Measurements from ENCODE around the gene ATOH1. TPM values are rescaled to one million over a fixed set of nuclear protein-coding genes. Genes with fewer than 3 reads are reported as not detected.

ATOH1 gene
- total RNA-seq, 2 experiments from 2014 or later = not detected

DNA sequence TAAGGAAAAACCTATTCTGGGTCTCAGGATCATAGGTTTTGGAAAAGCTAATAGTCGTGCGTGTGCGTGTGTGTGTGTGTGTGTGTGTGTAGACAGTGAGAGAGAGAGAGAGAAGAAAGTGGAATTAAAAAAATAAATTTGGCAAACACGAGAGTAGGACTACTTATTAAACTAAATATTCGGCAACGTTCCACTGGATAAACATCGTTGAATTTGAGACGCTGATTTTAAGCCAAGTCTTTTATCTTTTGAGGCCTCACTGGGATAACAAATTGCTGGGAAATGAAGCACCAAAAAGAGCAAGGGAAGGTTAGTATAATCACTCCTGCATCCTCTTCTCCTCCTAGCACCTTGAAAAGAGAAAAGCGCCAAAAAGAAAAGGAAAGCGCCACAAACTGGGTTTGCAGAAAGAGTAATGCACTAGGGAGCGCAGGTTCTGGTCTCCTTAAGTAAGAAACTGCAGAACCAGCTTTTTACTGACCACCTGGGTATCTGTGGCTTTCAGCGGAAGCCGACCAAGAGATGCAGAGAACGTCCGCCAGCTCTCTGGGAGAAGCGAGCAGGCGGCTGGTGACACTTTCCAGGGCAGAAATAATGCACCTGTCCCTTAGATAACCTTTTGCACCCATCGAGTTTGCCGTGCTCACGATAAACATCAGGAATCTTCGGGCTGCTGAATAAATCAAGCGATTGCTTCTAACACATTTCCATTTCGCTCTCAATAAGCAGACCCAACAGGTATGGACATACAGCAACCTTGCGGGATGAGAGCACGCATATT is 3.4 kb downstream of the ATOH1 start:
- CTCF ChIA-PET (ENCODE audit: unreplicated experiment) = no interaction called here
- POLR2A ChIA-PET = interaction anchor here (0.6 kb wide), 1 partner anchor 1301 kb away, joined by 3 read pairs; no protein-coding TSS in a partner anchor

DNA sequence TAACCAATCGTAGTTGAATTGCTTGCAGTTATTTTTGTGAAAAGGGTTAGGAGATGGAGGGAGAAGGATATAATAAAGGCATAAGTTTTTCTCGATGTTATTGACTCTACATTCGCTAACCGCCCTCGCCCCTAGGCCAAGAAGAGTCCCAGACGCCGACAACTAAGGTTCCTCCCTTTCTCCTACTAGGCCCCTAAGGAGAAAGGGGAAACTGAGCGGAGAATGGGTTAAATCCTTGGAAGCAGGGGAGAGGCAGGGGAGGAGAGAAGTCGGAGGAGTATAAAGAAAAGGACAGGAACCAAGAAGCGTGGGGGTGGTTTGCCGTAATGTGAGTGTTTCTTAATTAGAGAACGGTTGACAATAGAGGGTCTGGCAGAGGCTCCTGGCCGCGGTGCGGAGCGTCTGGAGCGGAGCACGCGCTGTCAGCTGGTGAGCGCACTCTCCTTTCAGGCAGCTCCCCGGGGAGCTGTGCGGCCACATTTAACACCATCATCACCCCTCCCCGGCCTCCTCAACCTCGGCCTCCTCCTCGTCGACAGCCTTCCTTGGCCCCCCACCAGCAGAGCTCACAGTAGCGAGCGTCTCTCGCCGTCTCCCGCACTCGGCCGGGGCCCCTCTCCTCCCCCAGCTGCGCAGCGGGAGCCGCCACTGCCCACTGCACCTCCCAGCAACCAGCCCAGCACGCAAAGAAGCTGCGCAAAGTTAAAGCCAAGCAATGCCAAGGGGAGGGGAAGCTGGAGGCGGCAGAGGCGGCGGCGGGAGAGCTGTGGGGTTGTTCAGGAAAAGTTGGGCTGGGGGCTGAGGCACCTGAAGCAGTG is 5.9 kb downstream of the ATOH1 start:
- Histone ChIP-seq H3K4me3 (ENCODE audit: low read depth, low read length, poor library complexity, severe bottlenecking) (no peak overlapping the region), H3K9me2 (ENCODE audit: insufficient read depth, low read length) (no peaks in the 10 kb centered on the region), H3K4me2 (ENCODE audit: low read length) (no peak overlapping the region), H2AFZ (ENCODE audit: low read length) (no peak overlapping the region), H3K4me1 (ENCODE audit: insufficient read depth, low read length, poor library complexity, severe bottlenecking) (no peaks in the 10 kb centered on the region), H3K9me3 (ENCODE audit: low read length) (no peaks in the 10 kb centered on the region), H3K36me3 (ENCODE audit: insufficient read depth, low read length) (no peaks in the 10 kb centered on the region), H3K79me2 (ENCODE audit: insufficient read depth, low read depth, low read length) (no peaks in the 10 kb centered on the region), H3K27ac (ENCODE audit: low read depth, low read length, poor library complexity, severe bottlenecking) (no peak overlapping the region), H4K20me1 (ENCODE audit: insufficient read depth, low read length) (no peaks in the 10 kb centered on the region)
- POLR2A ChIA-PET = no interaction called here
- intact Hi-C loops (cut with micrococcal nuclease; ENCODE audit: unreplicated experiment) = no loop called here
- no peak for DNase-seq (ENCODE audit: low spot score)
- no TSS peak for BruUV-seq (replicated peaks)
- TF ChIP-seq, protein P1, sequence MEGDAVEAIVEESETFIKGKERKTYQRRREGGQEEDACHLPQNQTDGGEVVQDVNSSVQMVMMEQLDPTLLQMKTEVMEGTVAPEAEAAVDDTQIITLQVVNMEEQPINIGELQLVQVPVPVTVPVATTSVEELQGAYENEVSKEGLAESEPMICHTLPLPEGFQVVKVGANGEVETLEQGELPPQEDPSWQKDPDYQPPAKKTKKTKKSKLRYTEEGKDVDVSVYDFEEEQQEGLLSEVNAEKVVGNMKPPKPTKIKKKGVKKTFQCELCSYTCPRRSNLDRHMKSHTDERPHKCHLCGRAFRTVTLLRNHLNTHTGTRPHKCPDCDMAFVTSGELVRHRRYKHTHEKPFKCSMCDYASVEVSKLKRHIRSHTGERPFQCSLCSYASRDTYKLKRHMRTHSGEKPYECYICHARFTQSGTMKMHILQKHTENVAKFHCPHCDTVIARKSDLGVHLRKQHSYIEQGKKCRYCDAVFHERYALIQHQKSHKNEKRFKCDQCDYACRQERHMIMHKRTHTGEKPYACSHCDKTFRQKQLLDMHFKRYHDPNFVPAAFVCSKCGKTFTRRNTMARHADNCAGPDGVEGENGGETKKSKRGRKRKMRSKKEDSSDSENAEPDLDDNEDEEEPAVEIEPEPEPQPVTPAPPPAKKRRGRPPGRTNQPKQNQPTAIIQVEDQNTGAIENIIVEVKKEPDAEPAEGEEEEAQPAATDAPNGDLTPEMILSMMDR (conservative IDR thresholded peaks at IDR 0.05; ENCODE audit: low read length) = no peak
- no peak for TF ChIP-seq EZH2phosphoT487 (IDR thresholded peaks at IDR 0.05; ENCODE audit: borderline replicate concordance, low read depth, low read length)
- CTCF ChIA-PET (ENCODE audit: unreplicated experiment) = no interaction called here

More for the DNA sequence above, 3.4 kb downstream of the ATOH1 start:
- H3K9me3 ChIP-seq (ENCODE audit: low read length) = no peaks in the 10 kb centered on the region
- TF ChIP-seq EZH2phosphoT487 (IDR thresholded peaks at IDR 0.05; ENCODE audit: borderline replicate concordance, low read depth, low read length) = no peak
- TF ChIP-seq, protein P1 (conservative IDR thresholded peaks at IDR 0.05; ENCODE audit: low read length) = no peak
- no peak overlapping the region for H3K27ac ChIP-seq (ENCODE audit: low read depth, low read length, poor library complexity, severe bottlenecking)
- H3K4me2 ChIP-seq (ENCODE audit: low read length) = no peak overlapping the region
- H3K4me1 ChIP-seq (ENCODE audit: insufficient read depth, low read length, poor library complexity, severe bottlenecking) = no peaks in the 10 kb centered on the region
- no peaks in the 10 kb centered on the region for H3K36me3 ChIP-seq (ENCODE audit: insufficient read depth, low read length)
- no peaks in the 10 kb centered on the region for H4K20me1 ChIP-seq (ENCODE audit: insufficient read depth, low read length)
- no peak overlapping the region for H2AFZ ChIP-seq (ENCODE audit: low read length)
- DNase-seq (ENCODE audit: low spot score) = no peak
- no peaks in the 10 kb centered on the region for H3K9me2 ChIP-seq (ENCODE audit: insufficient read depth, low read length)
- H3K79me2 ChIP-seq (ENCODE audit: insufficient read depth, low read depth, low read length) = no peaks in the 10 kb centered on the region
- intact Hi-C loops (cut with micrococcal nuclease; ENCODE audit: unreplicated experiment) = no loop called here
- no TSS peak for BruUV-seq (replicated peaks)
- no peak overlapping the region for H3K4me3 ChIP-seq (ENCODE audit: low read depth, low read length, poor library complexity, severe bottlenecking)
